Mesodermal cell (in vitro differentiated cells): ENCODE measurements around the gene CPT1A.

Experiments used
- H3K27ac ChIP-seq: 2 replicates; pipeline ENCODE4 v1.7.0; 2013; ENCODE audit warnings: mild to moderate bottlenecking, low read depth, low read length, moderate library complexity; ENCODE audit not compliant: severe bottlenecking
- H3K36me3 ChIP-seq: 2 replicates; pipeline ENCODE4 v1.7.1; 2013; ENCODE audit warnings: mild to moderate bottlenecking, low read length, moderate library complexity; ENCODE audit not compliant: control insufficient read depth, insufficient read depth
- H3K4me1 ChIP-seq: one replicate; pipeline ENCODE4 v1.7.1; 2013; ENCODE audit warnings: mild to moderate bottlenecking, low read length; ENCODE audit not compliant: insufficient read depth, control insufficient read depth, poor library complexity, severe bottlenecking
- H3K4me3 ChIP-seq: 2 replicates; pipeline ENCODE4 v1.7.0; 2013; ENCODE audit warnings: low read length, control low read depth, mild to moderate bottlenecking; ENCODE audit not compliant: insufficient read depth, poor library complexity, severe bottlenecking; ENCODE audit errors: extremely low read depth
- H3K9me3 ChIP-seq: 2 replicates; pipeline ENCODE4 v1.7.1; 2013; ENCODE audit warnings: mild to moderate bottlenecking, low read length, moderate library complexity; ENCODE audit not compliant: control insufficient read depth
- WGBS, 2 experiments: methylation state at CpG; one replicate each; pipeline ENCODE4 v1.1.5; 2013; ENCODE audit warnings: missing lambda C conversion rate in 2 of 2; ENCODE audit not compliant: insufficient coverage in 2 of 2; 5-methylcytosine and 5-hydroxymethylcytosine counted together

Gene CPT1A

GRCh38 chr11:68753300-68753699 is 88.4 kb downstream of the CPT1A start:
- Histone ChIP-seq H3K27ac (no peak overlapping the region), H3K36me3 (no peaks in the 10 kb centered on the region), H3K4me1 (peaks cover 21% of the 10 kb centered on the region), H3K9me3 (no peaks in the 10 kb centered on the region), H3K4me3 (no peak overlapping the region)
- 91 to 93% methylated on average over 9 of the region's 9 CpGs for WGBS, 2 experiments

GRCh38 chr11:68751331-68751856 is 90.3 kb downstream of the CPT1A start, which contains the start of gene TESMIN:
Gene TESMIN (minus strand): TSS chr11:68751520. CDS start chr11:68750660, 860 bp downstream.
- no peak within 1 kb of the TSS for H3K27ac ChIP-seq
- H3K4me3 ChIP-seq = peak within 1 kb of the TSS; percentile 40
- 5 to 6% methylated on average over 12 to 28 of the region's 42 CpGs for WGBS, 2 experiments
- peaks cover 4% of the 10 kb centered on the region for H3K36me3 ChIP-seq
- peaks cover 17% of the 10 kb centered on the region for H3K4me1 ChIP-seq
- no peaks in the 10 kb centered on the region for H3K9me3 ChIP-seq

GRCh38 chr11:68751004-68751325 is 90.8 kb downstream of the CPT1A start:
- Histone ChIP-seq H3K4me3 (peak overlapping the region; percentile 40), H3K36me3 (peaks cover 4% of the 10 kb centered on the region), H3K9me3 (no peaks in the 10 kb centered on the region), H3K4me1 (peaks cover 17% of the 10 kb centered on the region), H3K27ac (no peak overlapping the region)
- WGBS, 2 experiments = 0% methylated on average over 6 of the region's 22 CpGs; no CpG with 5 or more reads in 1 of the 2 experiments

GRCh38 chr11:68750195-68751003 is 91.3 kb downstream of the CPT1A start:
- Histone ChIP-seq H3K9me3 (no peaks in the 10 kb centered on the region), H3K36me3 (peaks cover 4% of the 10 kb centered on the region), H3K4me1 (peaks cover 17% of the 10 kb centered on the region), H3K27ac (peak overlapping the region; percentile 65), H3K4me3 (no peak overlapping the region)
- 48 to 61% methylated on average over 48 to 51 of the region's 76 CpGs for WGBS, 2 experiments

- Histone ChIP-seq H3K27ac (peak overlapping the region; percentile 65), H3K36me3 (peaks cover 4% of the 10 kb centered on the region), H3K9me3 (no peaks in the 10 kb centered on the region), H3K4me1 (peaks cover 17% of the 10 kb centered on the region), H3K4me3 (no peak overlapping the region)
- WGBS, 2 experiments = 56 to 57% methylated on average over 15 to 19 of the region's 20 CpGs
Measured at GRCh38 chr11:68749229-68750123, 92.2 kb downstream of the CPT1A start.

- 60% methylated on average over 1 of the region's 2 CpGs; no CpG with 5 or more reads in 1 of the 2 experiments for WGBS, 2 experiments
- no peak overlapping the region for H3K4me3 ChIP-seq
- H3K4me1 ChIP-seq = peaks cover 17% of the 10 kb centered on the region
- H3K27ac ChIP-seq = no peak overlapping the region
- no peaks in the 10 kb centered on the region for H3K9me3 ChIP-seq
- peaks cover 4% of the 10 kb centered on the region for H3K36me3 ChIP-seq
Measured at GRCh38 chr11:68748061-68748460, 93.7 kb downstream of the CPT1A start.

- Histone ChIP-seq H3K9me3 (no peaks in the 10 kb centered on the region), H3K27ac (no peak overlapping the region), H3K4me3 (no peak overlapping the region), H3K4me1 (peaks cover 11% of the 10 kb centered on the region), H3K36me3 (peaks cover 4% of the 10 kb centered on the region)
- WGBS, 2 experiments = no CpG with 5 or more reads among the region's 3 CpGs
Measured at GRCh38 chr11:68743539-68743938, 98.2 kb downstream of the CPT1A start.

- H3K27ac ChIP-seq = no peak overlapping the region
- H3K36me3 ChIP-seq = peaks cover under 1% of the 10 kb centered on the region
- no peaks in the 10 kb centered on the region for H3K9me3 ChIP-seq
- H3K4me1 ChIP-seq = peaks cover 11% of the 10 kb centered on the region
- WGBS, 2 experiments = 73 to 80% methylated on average over 2 to 4 of the region's 7 CpGs
- H3K4me3 ChIP-seq = no peak overlapping the region
Measured at GRCh38 chr11:68741463-68741862, 100.3 kb downstream of the CPT1A start.

GRCh38 chr11:68735646-68736045 is 106.1 kb downstream of the CPT1A start:
- 94 to 96% methylated on average over 5 to 6 of the region's 6 CpGs for WGBS, 2 experiments
- H3K9me3 ChIP-seq = no peaks in the 10 kb centered on the region
- no peaks in the 10 kb centered on the region for H3K36me3 ChIP-seq
- no peak overlapping the region for H3K27ac ChIP-seq
- H3K4me1 ChIP-seq = no peaks in the 10 kb centered on the region
- H3K4me3 ChIP-seq = no peak overlapping the region

- no peaks in the 10 kb centered on the region for H3K9me3 ChIP-seq
- no peak overlapping the region for H3K27ac ChIP-seq
- no peak overlapping the region for H3K4me3 ChIP-seq
- no peaks in the 10 kb centered on the region for H3K36me3 ChIP-seq
- WGBS, 2 experiments = 88 to 90% methylated on average over 4 of the region's 6 CpGs
- H3K4me1 ChIP-seq = no peaks in the 10 kb centered on the region
Measured at GRCh38 chr11:68735125-68735524, 106.6 kb downstream of the CPT1A start.
